GM21515 (cell line): Measurements from ENCODE around the gene UBE3B.

Source experiments
- ATAC-seq: cut with Tn5 transposase; IDR thresholded peaks from one replicate; pipeline ENCODE4 v1.9.1; 2021; ENCODE audit not compliant: unreplicated experiment

The UBE3B gene

GRCh38 chr12:109493938-109494337 is 16.5 kb downstream of the UBE3B start:
- no peak for ATAC-seq

- ATAC-seq = no peak
Measured at GRCh38 chr12:109494348-109494881, 17.0 kb downstream of the UBE3B start.

GRCh38 chr12:109495012-109495411 is 17.6 kb downstream of the UBE3B start:
- ATAC-seq = no peak

- no peak for ATAC-seq
Measured at GRCh38 chr12:109496306-109496705, 18.9 kb downstream of the UBE3B start.

GRCh38 chr12:109497675-109498074 is 20.2 kb downstream of the UBE3B start:
- ATAC-seq = no peak

DNA sequence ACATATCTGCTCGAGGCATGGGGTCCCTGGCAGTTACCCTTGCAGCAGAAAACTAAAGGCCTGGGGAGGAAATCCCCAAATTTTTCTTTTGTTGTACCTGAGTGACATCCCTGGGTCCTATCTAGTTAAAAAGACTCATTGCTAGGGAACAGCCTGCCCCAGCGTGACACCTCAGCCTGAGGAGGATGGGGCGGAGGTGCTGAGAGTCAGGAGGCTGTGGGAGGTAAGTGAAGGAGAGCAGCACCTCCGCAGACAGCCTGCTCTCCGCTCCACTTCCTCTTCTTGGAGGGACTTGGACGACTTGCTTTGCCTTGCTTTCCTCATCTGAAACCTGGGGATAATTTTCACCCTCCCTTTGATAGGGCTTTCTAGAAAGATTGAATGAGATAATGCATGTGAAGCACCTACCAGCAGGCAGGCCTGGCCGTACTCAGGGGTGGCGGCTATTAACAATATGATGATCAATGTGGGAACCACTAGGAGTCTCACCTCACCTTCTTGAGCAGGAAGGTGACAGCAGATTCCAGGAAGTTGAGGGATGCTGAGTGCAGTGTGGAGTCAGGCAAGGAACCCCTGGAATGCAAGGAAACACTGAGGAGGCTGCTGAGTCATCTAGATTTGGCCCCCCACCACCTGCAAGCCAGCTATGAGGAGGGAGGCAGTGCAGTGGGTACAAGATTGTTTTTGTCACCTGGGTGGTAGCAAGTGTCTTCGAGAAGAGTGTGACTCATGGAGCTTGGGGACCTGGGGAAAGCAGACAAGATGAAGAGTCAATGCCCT is 23.2 kb downstream of the UBE3B start:
- no peak for ATAC-seq

DNA sequence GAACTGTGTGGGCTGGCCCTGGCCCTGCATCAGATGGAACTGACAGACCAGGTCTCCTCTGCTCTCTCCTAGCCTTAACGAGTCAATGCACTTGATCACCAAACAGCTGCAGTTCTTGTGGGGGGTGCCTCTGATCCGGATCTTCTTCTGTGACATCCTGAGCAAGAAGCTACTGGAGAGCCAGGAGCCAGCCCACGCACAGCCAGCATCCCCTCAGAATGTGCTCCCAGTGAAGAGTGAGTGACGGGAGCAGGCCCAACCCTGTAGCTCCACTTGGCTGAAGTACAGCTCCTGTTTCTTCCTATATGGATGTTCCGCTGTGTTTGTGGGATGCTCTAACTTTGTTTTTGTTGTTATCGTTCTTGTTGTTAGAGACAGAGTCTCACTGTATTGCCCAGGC is 23.9 kb downstream of the UBE3B start:
- no peak for ATAC-seq

GRCh38 chr12:109502332-109502731 is 24.9 kb downstream of the UBE3B start:
- no peak for ATAC-seq

DNA sequence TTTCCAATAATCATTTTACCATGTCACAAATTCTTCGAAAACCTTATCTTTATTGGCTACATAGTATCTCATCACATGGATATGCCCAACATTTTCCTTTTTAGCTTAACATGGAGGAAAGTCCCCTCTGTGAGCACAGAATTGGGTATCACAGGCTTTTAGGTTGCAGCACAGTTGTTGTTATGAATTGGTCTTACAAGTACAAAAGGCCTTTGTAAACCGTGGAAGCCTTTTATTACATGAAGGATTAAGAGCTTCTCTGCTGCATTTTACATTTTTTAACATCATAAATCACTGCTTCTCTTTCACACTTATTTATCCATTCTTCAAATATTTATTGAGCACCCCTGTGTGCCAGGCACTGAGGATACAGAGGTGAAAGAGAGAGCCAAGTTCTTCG is 26.2 kb downstream of the UBE3B start:
- ATAC-seq = no peak

DNA sequence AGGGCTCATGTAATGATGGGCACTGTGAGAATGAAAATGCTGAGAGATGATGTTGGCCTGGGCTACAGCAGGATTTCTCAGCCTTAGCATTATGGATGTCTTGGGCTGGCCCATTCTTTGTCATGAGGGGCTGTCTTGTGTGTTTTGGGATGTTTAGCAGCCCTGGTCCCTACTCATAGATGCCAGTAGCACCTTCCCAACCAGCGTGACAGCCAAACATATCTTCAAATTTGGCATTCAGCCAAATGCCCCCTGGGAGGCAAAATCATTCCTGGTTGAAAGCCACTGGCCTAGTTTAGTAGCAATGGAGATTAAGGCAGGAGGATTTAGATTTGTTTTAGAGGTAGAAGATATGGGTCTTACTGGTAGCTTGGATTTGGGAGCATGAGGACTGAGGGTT is 26.6 kb downstream of the UBE3B start:
- ATAC-seq = no peak

DNA sequence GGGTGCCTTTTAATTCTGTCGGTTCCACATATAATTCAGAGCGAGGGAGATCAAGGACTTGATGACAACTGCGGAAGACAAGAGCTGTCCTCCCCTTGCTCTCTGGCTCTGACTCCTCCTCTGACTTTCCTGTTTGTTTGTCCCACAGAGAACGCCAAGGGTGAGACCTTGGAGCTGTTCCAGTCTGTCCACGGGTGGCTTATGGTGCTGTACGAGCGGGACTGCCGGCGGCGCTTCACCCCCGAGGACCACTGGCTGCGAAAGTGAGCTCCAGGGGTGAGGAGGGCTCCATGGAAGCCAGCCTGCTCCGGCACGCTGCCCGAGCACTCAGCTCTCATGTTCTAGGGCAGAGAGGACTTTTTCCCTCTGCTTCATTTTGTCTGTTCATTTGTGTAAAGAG is 32.8 kb downstream of the UBE3B start:
- no peak for ATAC-seq

DNA sequence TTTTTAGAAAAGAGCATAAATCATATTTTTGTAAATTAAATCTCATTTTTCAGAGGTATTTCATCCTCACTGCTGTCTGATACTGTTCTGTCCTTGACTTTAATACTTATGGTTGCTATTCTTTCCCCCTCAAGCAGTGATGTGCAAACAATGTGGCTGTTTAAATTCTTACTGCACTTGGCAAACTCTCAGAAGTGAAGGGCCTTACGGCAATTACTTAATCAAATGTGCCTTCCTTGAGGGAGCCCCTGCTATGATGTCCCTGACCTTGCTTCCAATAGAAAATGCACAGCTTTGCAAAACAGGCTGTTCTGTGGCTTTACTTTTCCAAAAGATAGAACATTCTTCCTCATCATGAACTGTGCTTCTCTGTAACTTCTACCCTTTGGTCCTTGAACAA is 35.2 kb downstream of the UBE3B start:
- ATAC-seq = no peak

DNA sequence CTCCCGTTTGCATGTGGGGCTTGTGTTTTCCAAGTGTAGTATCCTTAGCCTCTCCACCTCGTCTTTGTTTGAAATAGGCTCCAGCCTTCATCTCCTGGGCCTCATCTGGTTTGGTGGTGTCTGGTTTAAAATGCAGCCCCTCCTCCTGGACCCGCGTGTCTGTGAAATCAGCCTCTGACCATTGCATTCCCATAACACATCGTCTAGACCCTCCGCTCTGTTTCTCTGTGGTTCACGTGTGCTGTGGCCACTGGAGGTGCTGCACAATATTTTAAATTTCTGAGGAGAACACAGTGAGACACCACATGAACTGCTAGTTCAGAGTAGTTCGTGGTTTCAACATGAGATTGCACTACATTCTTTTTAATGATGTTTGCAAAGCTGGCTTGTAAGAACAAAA is 35.6 kb downstream of the UBE3B start:
- ATAC-seq = no peak

GRCh38 chr12:109513977-109514376 is 36.5 kb downstream of the UBE3B start:
- ATAC-seq = no peak

- ATAC-seq = no peak
Measured at GRCh38 chr12:109517619-109518018, 40.2 kb downstream of the UBE3B start.

GRCh38 chr12:109518820-109519665 is 41.6 kb downstream of the UBE3B start:
- ATAC-seq = no peak

GRCh38 chr12:109519787-109520186 is 42.4 kb downstream of the UBE3B start:
- no peak for ATAC-seq

DNA sequence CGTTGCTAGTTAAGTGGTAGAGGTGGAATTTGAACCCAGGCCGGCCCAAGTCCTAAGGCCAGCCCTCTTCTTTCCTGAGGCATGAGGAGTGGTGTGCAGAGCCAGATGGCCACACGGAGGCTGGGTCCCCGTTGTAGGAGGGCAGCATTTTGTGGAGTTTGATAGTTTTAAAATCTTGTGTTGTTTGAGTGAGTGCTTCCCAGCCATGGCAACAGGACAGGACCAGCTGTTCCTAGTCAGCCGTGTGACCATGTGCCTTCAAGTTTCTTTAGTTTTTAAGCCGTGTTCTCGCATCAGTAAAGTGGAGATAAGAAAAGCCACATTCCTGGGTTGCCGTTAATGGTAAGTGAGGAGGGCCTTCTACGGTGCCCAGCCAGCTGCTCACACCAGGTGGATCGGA is 44.4 kb downstream of the UBE3B start:
- ATAC-seq = no peak

- no peak for ATAC-seq
Measured at GRCh38 chr12:109523071-109523470, 45.6 kb downstream of the UBE3B start.

DNA sequence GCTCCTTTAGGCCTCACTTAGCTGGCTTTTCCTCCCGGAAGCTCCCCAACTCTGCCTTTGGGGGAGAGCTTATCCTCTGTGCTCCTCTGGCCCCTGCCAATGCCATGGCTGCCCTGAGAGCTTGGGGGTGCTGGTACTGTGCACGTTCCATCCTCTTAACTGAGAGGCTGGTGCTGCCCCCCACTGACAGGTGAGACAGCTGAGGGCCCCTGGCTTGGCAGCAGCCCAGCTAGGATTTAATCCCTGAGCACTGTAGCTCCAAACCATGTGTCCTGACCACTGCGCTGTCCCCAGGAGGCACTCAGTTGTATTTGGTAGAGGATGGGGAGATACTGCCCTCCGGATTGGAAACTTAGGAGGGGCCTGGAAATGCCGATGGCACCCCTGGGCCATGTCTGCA is 46.1 kb downstream of the UBE3B start:
- no peak for ATAC-seq

- ATAC-seq = no peak
Measured at GRCh38 chr12:109524466-109525278, 47.2 kb downstream of the UBE3B start.
